Glutamatergic neuron (in vitro differentiated cells): ENCODE data around the gene UNC13A. TPM values are rescaled to one million over a fixed set of nuclear protein-coding genes. Genes with fewer than 3 reads are reported as not detected.

Source experiments
- DNase-seq: peaks from one replicate; pipeline ENCODE4 v3.0.0; 2022
- H3K27ac Mint-ChIP-seq: one replicate; pipeline ENCODE4 v1.8.0; 2020; ENCODE audit warnings: mild to moderate bottlenecking, mixed read lengths, inconsistent platforms; ENCODE audit not compliant: unreplicated experiment
- H3K27me3 Mint-ChIP-seq: one replicate; pipeline ENCODE4 v1.8.0; 2020; ENCODE audit warnings: mild to moderate bottlenecking, moderate library complexity, mixed read lengths, inconsistent platforms; ENCODE audit not compliant: unreplicated experiment
- H3K36me3 Mint-ChIP-seq: one replicate; pipeline ENCODE4 v1.8.0; 2020; ENCODE audit warnings: mild to moderate bottlenecking, mixed read lengths, inconsistent platforms; ENCODE audit not compliant: unreplicated experiment
- H3K4me1 Mint-ChIP-seq: one replicate; pipeline ENCODE4 v1.8.0; 2020; ENCODE audit warnings: mild to moderate bottlenecking, low read depth, mixed read lengths, inconsistent platforms; ENCODE audit not compliant: unreplicated experiment
- H3K4me3 Mint-ChIP-seq: one replicate; pipeline ENCODE4 v1.8.0; 2020; ENCODE audit warnings: mild to moderate bottlenecking, mixed read lengths, inconsistent platforms; ENCODE audit not compliant: unreplicated experiment
- H3K9me3 Mint-ChIP-seq: one replicate; pipeline ENCODE4 v1.8.0; 2020; ENCODE audit warnings: mild to moderate bottlenecking, moderate library complexity, mixed read lengths, inconsistent platforms; ENCODE audit not compliant: unreplicated experiment
- CTCF ChIP-seq: fragments of 200-600 bp; sonication (generic); IDR thresholded peaks from one replicate; pipeline ENCODE4 v1.5.0; 2021; ENCODE audit not compliant: partially characterized antibody, unreplicated experiment
- total RNA-seq: library from RNA; stranded (reverse); fragmentation: NEBNext Ultra II Directional; extraction: Animal tissue kit (Norgen Biotek cat#: 25700); gene quantifications from one replicate; pipeline ENCODE4 v1.2.1, GENCODE V29; 2021; ENCODE audit not compliant: unreplicated experiment

The UNC13A gene
- total RNA-seq, 1 donor from 2014 or later: 79.7 TPM

GRCh38 chr19:17718947-17719711, 31.0 kb upstream of the UNC13A start, which contains the start of gene MAP1S:
Gene MAP1S, plus strand, starts transcription at chr19:17719480. Its CDS starts 23 bp downstream, at chr19:17719503.
- H3K9me3 Mint-ChIP-seq: peaks cover 1% of the 10 kb centered on the region
- H3K27me3 Mint-ChIP-seq: peaks cover 15% of the 10 kb centered on the region
- DNase-seq: peak; percentile 91
- peak within 1 kb of the TSS; percentile 94 for H3K27ac Mint-ChIP-seq
- H3K4me1 Mint-ChIP-seq: peaks cover 16% of the 10 kb centered on the region
- H3K36me3 Mint-ChIP-seq: no peaks in the 10 kb centered on the region
- TF ChIP-seq CTCF: no peak
- peak within 1 kb of the TSS; percentile 99 for H3K4me3 Mint-ChIP-seq

- no peak for DNase-seq
- TF ChIP-seq CTCF: no peak
- Mint-ChIP-seq H3K4me3 (peak overlapping the region; percentile 88), H3K4me1 (peaks cover 16% of the 10 kb centered on the region), H3K27ac (peak overlapping the region; percentile 84), H3K9me3 (peaks cover 1% of the 10 kb centered on the region), H3K36me3 (no peaks in the 10 kb centered on the region), H3K27me3 (peaks cover 15% of the 10 kb centered on the region)
Observed at GRCh38 chr19:17718550-17718946, 30.4 kb upstream of the UNC13A start.

GRCh38 chr19:17716309-17716929, 28.3 kb upstream of the UNC13A start:
- Mint-ChIP-seq H3K27me3 (peaks cover 13% of the 10 kb centered on the region), H3K4me1 (peaks cover 14% of the 10 kb centered on the region), H3K9me3 (peaks cover 1% of the 10 kb centered on the region), H3K36me3 (no peaks in the 10 kb centered on the region), H3K27ac (no peak overlapping the region), H3K4me3 (no peak overlapping the region)
- TF ChIP-seq CTCF: peak; percentile 24
- DNase-seq: no peak

GRCh38 chr19:17711851-17712250, 23.7 kb upstream of the UNC13A start:
- DNase-seq: no peak
- no peak for TF ChIP-seq CTCF
- H3K4me1 Mint-ChIP-seq: no peaks in the 10 kb centered on the region
- no peaks in the 10 kb centered on the region for H3K36me3 Mint-ChIP-seq
- no peak overlapping the region for H3K4me3 Mint-ChIP-seq
- H3K9me3 Mint-ChIP-seq: peaks cover 6% of the 10 kb centered on the region
- H3K27ac Mint-ChIP-seq: no peak overlapping the region
- no peaks in the 10 kb centered on the region for H3K27me3 Mint-ChIP-seq

- Mint-ChIP-seq H3K9me3 (peaks cover 8% of the 10 kb centered on the region), H3K27me3 (no peaks in the 10 kb centered on the region), H3K27ac (no peak overlapping the region), H3K4me3 (no peak overlapping the region), H3K36me3 (no peaks in the 10 kb centered on the region), H3K4me1 (no peaks in the 10 kb centered on the region)
- DNase-seq: peak; percentile 83
- TF ChIP-seq CTCF: no peak
Observed at GRCh38 chr19:17706750-17707181, 18.6 kb upstream of the UNC13A start.
